GM21423 (cell line): ENCODE results near the gene KLHL6.

Experiments used
- ATAC-seq: cut with Tn5 transposase; IDR thresholded peaks from one replicate; pipeline ENCODE4 v1.9.1; 2021; ENCODE audit warnings: mild to moderate bottlenecking, moderate library complexity; ENCODE audit not compliant: unreplicated experiment

The KLHL6 gene

GRCh38 chr3:183508821-183509220 lies 46.7 kb downstream of the KLHL6 start:
- ATAC-seq, result no peak

GRCh38 chr3:183507551-183507950 lies 48.0 kb downstream of the KLHL6 start:
- no peak for ATAC-seq

- ATAC-seq, result no peak
These were observed 48.7 kb downstream of the KLHL6 start for GRCh38 chr3:183506674-183507320.

GRCh38 chr3:183504597-183504996 lies 50.9 kb downstream of the KLHL6 start:
- no peak for ATAC-seq

GRCh38 chr3:183503746-183504145 lies 51.8 kb downstream of the KLHL6 start:
- ATAC-seq, result no peak

GRCh38 chr3:183502237-183503181 lies 53.0 kb downstream of the KLHL6 start:
- no peak for ATAC-seq

GRCh38 chr3:183500981-183501704 lies 54.4 kb downstream of the KLHL6 start:
- no peak for ATAC-seq

GRCh38 chr3:183500319-183500718 lies 55.2 kb downstream of the KLHL6 start:
- no peak for ATAC-seq

GRCh38 chr3:183498634-183499033 lies 56.9 kb downstream of the KLHL6 start:
- no peak for ATAC-seq

- no peak for ATAC-seq
These were observed 58.2 kb downstream of the KLHL6 start for GRCh38 chr3:183497313-183497712.

GRCh38 chr3:183496311-183496710 lies 59.2 kb downstream of the KLHL6 start:
- ATAC-seq, result no peak

- ATAC-seq, result no peak
These were observed 61.2 kb downstream of the KLHL6 start for GRCh38 chr3:183494341-183494740.

GRCh38 chr3:183493296-183494045 lies 62.0 kb downstream of the KLHL6 start:
- ATAC-seq, result no peak

- ATAC-seq, result no peak
These were observed 62.7 kb downstream of the KLHL6 start for GRCh38 chr3:183492849-183493179.

GRCh38 chr3:183491923-183492848 lies 63.3 kb downstream of the KLHL6 start:
- no peak for ATAC-seq

GRCh38 chr3:183491109-183491922 lies 64.2 kb downstream of the KLHL6 start:
- no peak for ATAC-seq

- ATAC-seq, result no peak
These were observed 64.9 kb downstream of the KLHL6 start for GRCh38 chr3:183490653-183491052.

- no peak for ATAC-seq
These were observed 65.3 kb downstream of the KLHL6 start for GRCh38 chr3:183490211-183490601.
